Erythroblast (primary cell): ENCODE results near the gene NR3C2.

Source experiments
- GATA1 ChIP-seq: IDR thresholded peaks from 2 replicates; pipeline ENCODE4 v1.6.1; 2011; ENCODE audit warnings: low read depth, mild to moderate bottlenecking, control low read depth, low read length, moderate library complexity
- POLR2A ChIP-seq: IDR thresholded peaks from 2 replicates; pipeline ENCODE4 v1.6.1; 2011; ENCODE audit warnings: mild to moderate bottlenecking, low read length

DNA sequence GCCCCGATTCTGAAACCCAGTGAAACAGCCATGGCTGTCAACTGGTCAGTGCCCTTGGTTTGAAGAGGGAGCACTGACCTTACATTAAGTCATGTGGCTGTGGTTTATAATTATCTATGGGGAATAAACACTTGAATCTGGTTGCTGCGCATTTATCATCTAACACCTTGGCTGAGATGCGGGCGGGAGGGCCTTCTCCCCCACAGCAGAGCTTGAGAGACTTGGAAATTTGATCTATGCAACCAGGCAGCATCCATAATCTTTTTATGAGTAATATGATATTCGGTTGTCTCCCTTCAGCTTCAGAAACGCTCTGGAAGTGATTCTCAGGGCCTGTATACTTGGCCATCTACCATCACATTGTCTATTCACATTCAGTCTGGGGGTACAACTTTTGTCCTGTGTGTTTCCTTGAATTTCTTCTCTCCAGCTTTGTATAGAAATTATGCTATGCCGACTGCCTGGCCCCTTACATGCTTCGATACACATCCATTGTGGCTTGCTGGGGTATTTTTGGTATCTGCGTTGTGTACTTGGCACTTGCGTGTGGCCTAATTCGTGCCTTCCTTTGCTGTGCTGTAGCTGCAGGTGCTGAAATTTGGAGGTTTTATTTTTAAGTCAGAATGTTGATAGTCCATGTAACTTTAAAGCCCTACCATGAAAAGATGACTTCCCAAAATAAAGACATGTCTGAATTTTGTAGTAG, 388.8 kb downstream of the NR3C2 start:
- TF ChIP-seq POLR2A (no peak), GATA1 (no peak)
